ENCODE measurements around the gene SRR. TPM values are rescaled to one million over a fixed set of nuclear protein-coding genes. Genes with fewer than 3 reads are reported as not detected.
A peak's percentile ranks its signal among the peaks of the same experiment; 100 is the strongest.
"Not testable (repeated sequence)": the region's sequence is repeated elsewhere in the genome, so short reads cannot be mapped to it uniquely, and the experiment has no call there.

The SRR gene
- total and polyA plus RNA-seq, 8 donors: 9.2 to 27.0 (median 22.8) TPM

- DNase-seq: no peak
- Histone ChIP-seq H3K27ac (no peak overlapping the region), H3K27me3 (no peaks in the 10 kb centered on the region), H3K9me3 (no peaks in the 10 kb centered on the region), H3K4me1 (peaks cover 10 to 43% of the 10 kb centered on the region in 2 donors), H3K36me3 (peaks cover 0 to 4% of the 10 kb centered on the region in 2 donors), H3K4me3 (no peak overlapping the region)
- intact Hi-C loops (cut with DNase I): no loop called here
- TF ChIP-seq CTCF (IDR thresholded peaks at IDR 0.05): no peak
- ATAC-seq: no peak
These were observed 1.2 kb downstream of the SRR start for GRCh38 chr17:2304931-2305330.

- ATAC-seq (no peak), DNase-seq (peak in 1 of 4 donors; percentile 12)
- no peak for TF ChIP-seq CTCF (IDR thresholded peaks at IDR 0.05)
- H3K9me3 ChIP-seq: no peaks in the 10 kb centered on the region
- H3K27me3 ChIP-seq: no peaks in the 10 kb centered on the region
- H3K4me3 ChIP-seq: no peak overlapping the region
- H3K4me1 ChIP-seq: peaks cover 0 to 8% of the 10 kb centered on the region in 2 donors
- intact Hi-C loops (cut with DNase I): no loop called here
- H3K36me3 ChIP-seq: no peaks in the 10 kb centered on the region
- H3K27ac ChIP-seq: no peak overlapping the region
These were observed 5.8 kb downstream of the SRR start for GRCh38 chr17:2309338-2310154.

- H3K4me1 ChIP-seq: peaks cover 0 to 4% of the 10 kb centered on the region in 2 donors
- no peak for TF ChIP-seq CTCF (IDR thresholded peaks at IDR 0.05)
- DNase-seq: no peak
- no peaks in the 10 kb centered on the region for H3K27me3 ChIP-seq
- ATAC-seq: no peak
- intact Hi-C loops (cut with DNase I): no loop called here
- no peaks in the 10 kb centered on the region for H3K36me3 ChIP-seq
- H3K9me3 ChIP-seq: no peaks in the 10 kb centered on the region
- H3K4me3 ChIP-seq: no peak overlapping the region
- no peak overlapping the region for H3K27ac ChIP-seq
These were observed 9.0 kb downstream of the SRR start for GRCh38 chr17:2312736-2313135.

DNA sequence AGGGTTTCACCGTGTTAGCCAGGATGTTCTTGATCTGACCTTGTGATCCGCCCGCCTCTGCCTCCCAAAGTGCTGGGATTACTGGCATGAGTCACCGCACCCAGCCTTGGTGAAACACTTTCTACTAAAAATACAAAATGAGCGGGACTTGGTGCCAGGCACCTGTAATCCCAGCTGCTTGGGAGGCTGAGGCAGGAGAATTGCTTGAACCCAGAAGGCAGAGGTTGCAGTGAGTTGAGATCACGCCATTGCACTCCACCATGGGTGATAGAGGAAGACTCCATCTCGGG is 13.1 kb downstream of the SRR start:
- not testable (repeated sequence) for ATAC-seq

DNA sequence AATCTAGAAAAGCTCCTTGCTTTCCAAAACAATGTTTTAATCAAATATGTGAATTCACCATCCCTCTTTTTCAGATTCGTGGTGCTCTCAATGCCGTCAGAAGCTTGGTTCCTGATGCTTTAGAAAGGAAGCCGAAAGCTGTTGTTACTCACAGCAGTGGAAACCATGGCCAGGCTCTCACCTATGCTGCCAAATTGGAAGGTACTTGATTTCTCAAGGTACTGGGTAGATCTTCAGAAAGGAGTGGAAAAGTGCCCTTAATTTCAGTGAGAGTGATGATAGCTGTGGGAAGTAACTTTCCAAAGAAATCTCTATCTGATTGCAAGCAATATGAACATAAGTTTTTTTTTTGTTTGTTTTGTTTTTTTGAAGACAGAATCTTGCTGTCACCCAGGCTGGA is 14.0 kb downstream of the SRR start:
- no peak for TF ChIP-seq CTCF (IDR thresholded peaks at IDR 0.05)
- no peak for DNase-seq
- Histone ChIP-seq H3K27ac (no peak overlapping the region), H3K9me3 (no peaks in the 10 kb centered on the region), H3K4me1 (no peaks in the 10 kb centered on the region), H3K27me3 (no peaks in the 10 kb centered on the region), H3K36me3 (peaks cover 0 to 33% of the 10 kb centered on the region in 2 donors), H3K4me3 (no peak overlapping the region)
- ATAC-seq: no peak
- intact Hi-C loops (cut with DNase I): no loop called here

More for the DNA sequence above, 13.1 kb downstream of the SRR start:
- H3K36me3 ChIP-seq: peaks cover 0 to 24% of the 10 kb centered on the region in 2 donors
- H3K4me1 ChIP-seq; H3K27ac ChIP-seq; H3K4me3 ChIP-seq; H3K27me3 ChIP-seq; intact Hi-C loops (cut with DNase I); H3K9me3 ChIP-seq; DNase-seq: not testable (repeated sequence)

DNA sequence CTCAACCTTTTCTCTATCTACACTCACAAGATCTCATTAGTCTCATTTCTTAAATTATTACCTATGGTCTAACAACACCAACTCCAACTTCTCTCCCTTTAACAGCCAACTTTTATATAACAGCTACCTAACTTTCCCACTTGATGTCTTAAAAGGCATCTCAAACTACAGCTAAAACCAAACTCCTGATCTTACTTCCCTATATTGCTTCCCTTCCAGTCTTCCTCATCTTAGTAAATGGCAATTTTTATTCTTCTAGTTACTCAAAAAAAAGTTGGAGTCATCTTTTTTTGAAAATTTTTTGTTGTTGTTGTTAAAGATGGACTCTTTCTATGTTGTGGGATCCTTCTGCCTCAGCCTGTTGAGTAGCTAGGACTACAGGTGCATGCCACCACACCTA is 15.3 kb downstream of the SRR start:
- intact Hi-C loops (cut with DNase I): no loop called here
- Histone ChIP-seq H3K27me3 (no peaks in the 10 kb centered on the region), H3K27ac (no peak overlapping the region), H3K9me3 (no peaks in the 10 kb centered on the region), H3K4me3 (no peak overlapping the region), H3K36me3 (peaks cover 4 to 46% of the 10 kb centered on the region in 2 donors), H3K4me1 (no peaks in the 10 kb centered on the region)
- TF ChIP-seq CTCF (IDR thresholded peaks at IDR 0.05): no peak
- DNase-seq (no peak), ATAC-seq (no peak)

Data from left lung (tissue), 10 donors.